Astrocyte (in vitro differentiated cells and primary cell): Measurements from ENCODE around the gene PDE3A. TPM values are rescaled to one million over a fixed set of nuclear protein-coding genes. Genes with fewer than 3 reads are reported as not detected.

Experiments
- DNase-seq: peaks from one replicate; pipeline ENCODE4 v3.0.0-alpha.2; 2010; ENCODE audit warnings: low read depth
- FAIRE-seq: peaks from 2 replicates; lab custom pipeline; 2011; peaks lifted over from hg19 to GRCh38; lab: Jason Lieb, UNC
- H2AFZ ChIP-seq: 2 replicates; pipeline ENCODE4 v1.6.0; 2012; ENCODE audit warnings: low read depth, low read length, inconsistent platforms
- H3K27ac ChIP-seq: 2 replicates; pipeline ENCODE4 v1.5.1; 2011; ENCODE audit warnings: low read depth, low read length, inconsistent platforms
- H3K27me3 ChIP-seq: 2 replicates; pipeline ENCODE4 v1.6.0; 2011; ENCODE audit warnings: low read length, inconsistent platforms; ENCODE audit not compliant: insufficient read depth
- H3K36me3 ChIP-seq: 2 replicates; pipeline ENCODE4 v1.5.1; 2011; ENCODE audit warnings: low read length, inconsistent platforms; ENCODE audit not compliant: insufficient read depth
- H3K4me1 ChIP-seq: 2 replicates; pipeline ENCODE4 v1.5.1; 2011; ENCODE audit warnings: low read length, inconsistent platforms; ENCODE audit not compliant: insufficient read depth
- H3K4me2 ChIP-seq: 2 replicates; pipeline ENCODE4 v1.6.0; 2012; ENCODE audit warnings: low read length, inconsistent platforms
- H3K4me3 ChIP-seq: 2 replicates; pipeline ENCODE4 v1.5.1; 2011; ENCODE audit warnings: low read depth, mild to moderate bottlenecking, low read length, inconsistent platforms; ENCODE audit not compliant: insufficient read depth
- H3K79me2 ChIP-seq: 2 replicates; pipeline ENCODE4 v1.6.0; 2012; ENCODE audit warnings: mild to moderate bottlenecking, low read length, inconsistent platforms; ENCODE audit not compliant: insufficient read depth
- H3K9ac ChIP-seq: 2 replicates; pipeline ENCODE4 v1.6.0; 2012; ENCODE audit warnings: mild to moderate bottlenecking, low read length, inconsistent platforms
- H3K9me3 ChIP-seq: 2 replicates; pipeline ENCODE4 v1.5.1; 2012; ENCODE audit warnings: low read depth, mild to moderate bottlenecking, low read length, inconsistent platforms; ENCODE audit not compliant: insufficient read depth
- H4K20me1 ChIP-seq: 2 replicates; pipeline ENCODE4 v1.6.0; 2012; ENCODE audit warnings: low read length, inconsistent platforms; ENCODE audit not compliant: insufficient read depth
- H3K27ac Mint-ChIP-seq: one replicate; pipeline ENCODE4 v1.8.0; 2021; ENCODE audit warnings: mild to moderate bottlenecking, mixed read lengths; ENCODE audit not compliant: unreplicated experiment
- H3K27me3 Mint-ChIP-seq: one replicate; pipeline ENCODE4 v1.8.0; 2021; ENCODE audit warnings: low read depth, mixed read lengths; ENCODE audit not compliant: unreplicated experiment
- H3K36me3 Mint-ChIP-seq: one replicate; pipeline ENCODE4 v1.8.0; 2021; ENCODE audit warnings: low read depth, mixed read lengths; ENCODE audit not compliant: unreplicated experiment
- H3K4me1 Mint-ChIP-seq: one replicate; pipeline ENCODE4 v1.8.0; 2021; ENCODE audit warnings: low read depth, mixed read lengths; ENCODE audit not compliant: unreplicated experiment
- H3K4me3 Mint-ChIP-seq: one replicate; pipeline ENCODE4 v1.8.0; 2021; ENCODE audit warnings: mild to moderate bottlenecking, moderate library complexity, mixed read lengths; ENCODE audit not compliant: unreplicated experiment
- H3K9me3 Mint-ChIP-seq: one replicate; pipeline ENCODE4 v1.8.0; 2021; ENCODE audit warnings: mild to moderate bottlenecking, mixed read lengths; ENCODE audit not compliant: unreplicated experiment
- EZH2 ChIP-seq: IDR thresholded peaks from 2 replicates; pipeline ENCODE4 v1.6.1; 2012; ENCODE audit warnings: mild to moderate bottlenecking, low read length, inconsistent platforms; ENCODE audit not compliant: insufficient read depth
- total RNA-seq: library from RNA; stranded (reverse); gene quantifications from 2 replicates; pipeline ENCODE4 v1.2.1, GENCODE V29; 2021
- TF ChIP-seq, protein P1 (sequence below): IDR thresholded peaks from 2 replicates; pipeline ENCODE4 v1.5.1; 2011; ENCODE audit warnings: low read depth, mild to moderate bottlenecking, inconsistent platforms, low read length, moderate library complexity; ENCODE audit not compliant: insufficient read depth

PDE3A gene
- total RNA-seq, 1 donor from 2014 or later = 1.7 TPM

- TF ChIP-seq, protein P1, sequence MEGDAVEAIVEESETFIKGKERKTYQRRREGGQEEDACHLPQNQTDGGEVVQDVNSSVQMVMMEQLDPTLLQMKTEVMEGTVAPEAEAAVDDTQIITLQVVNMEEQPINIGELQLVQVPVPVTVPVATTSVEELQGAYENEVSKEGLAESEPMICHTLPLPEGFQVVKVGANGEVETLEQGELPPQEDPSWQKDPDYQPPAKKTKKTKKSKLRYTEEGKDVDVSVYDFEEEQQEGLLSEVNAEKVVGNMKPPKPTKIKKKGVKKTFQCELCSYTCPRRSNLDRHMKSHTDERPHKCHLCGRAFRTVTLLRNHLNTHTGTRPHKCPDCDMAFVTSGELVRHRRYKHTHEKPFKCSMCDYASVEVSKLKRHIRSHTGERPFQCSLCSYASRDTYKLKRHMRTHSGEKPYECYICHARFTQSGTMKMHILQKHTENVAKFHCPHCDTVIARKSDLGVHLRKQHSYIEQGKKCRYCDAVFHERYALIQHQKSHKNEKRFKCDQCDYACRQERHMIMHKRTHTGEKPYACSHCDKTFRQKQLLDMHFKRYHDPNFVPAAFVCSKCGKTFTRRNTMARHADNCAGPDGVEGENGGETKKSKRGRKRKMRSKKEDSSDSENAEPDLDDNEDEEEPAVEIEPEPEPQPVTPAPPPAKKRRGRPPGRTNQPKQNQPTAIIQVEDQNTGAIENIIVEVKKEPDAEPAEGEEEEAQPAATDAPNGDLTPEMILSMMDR = no peak
- no peak for TF ChIP-seq EZH2
- H3K79me2 ChIP-seq = peaks cover 22% of the 10 kb centered on the region
- Mint-ChIP-seq H3K27me3 (peaks cover 12% of the 10 kb centered on the region), H3K4me1 (peaks cover 3% of the 10 kb centered on the region), H3K27ac (no peak overlapping the region), H3K9me3 (no peaks in the 10 kb centered on the region), H3K4me3 (no peak overlapping the region), H3K36me3 (no peaks in the 10 kb centered on the region)
- H4K20me1 ChIP-seq = no peaks in the 10 kb centered on the region
- H3K27me3 ChIP-seq = no peaks in the 10 kb centered on the region
- H3K9me3 ChIP-seq = no peaks in the 10 kb centered on the region
- no peak for FAIRE-seq
- no peaks in the 10 kb centered on the region for H3K4me1 ChIP-seq
- H3K4me3 ChIP-seq = peak overlapping the region; percentile 94
- H3K27ac ChIP-seq = no peak overlapping the region
- H3K36me3 ChIP-seq = no peaks in the 10 kb centered on the region
- H3K4me2 ChIP-seq = peak overlapping the region; percentile 99
- DNase-seq = no peak
- no peak overlapping the region for H2AFZ ChIP-seq
- H3K9ac ChIP-seq = peak overlapping the region; percentile 12
These were observed 2.7 kb downstream of the PDE3A start for GRCh38 chr12:20370866-20371519.

DNA sequence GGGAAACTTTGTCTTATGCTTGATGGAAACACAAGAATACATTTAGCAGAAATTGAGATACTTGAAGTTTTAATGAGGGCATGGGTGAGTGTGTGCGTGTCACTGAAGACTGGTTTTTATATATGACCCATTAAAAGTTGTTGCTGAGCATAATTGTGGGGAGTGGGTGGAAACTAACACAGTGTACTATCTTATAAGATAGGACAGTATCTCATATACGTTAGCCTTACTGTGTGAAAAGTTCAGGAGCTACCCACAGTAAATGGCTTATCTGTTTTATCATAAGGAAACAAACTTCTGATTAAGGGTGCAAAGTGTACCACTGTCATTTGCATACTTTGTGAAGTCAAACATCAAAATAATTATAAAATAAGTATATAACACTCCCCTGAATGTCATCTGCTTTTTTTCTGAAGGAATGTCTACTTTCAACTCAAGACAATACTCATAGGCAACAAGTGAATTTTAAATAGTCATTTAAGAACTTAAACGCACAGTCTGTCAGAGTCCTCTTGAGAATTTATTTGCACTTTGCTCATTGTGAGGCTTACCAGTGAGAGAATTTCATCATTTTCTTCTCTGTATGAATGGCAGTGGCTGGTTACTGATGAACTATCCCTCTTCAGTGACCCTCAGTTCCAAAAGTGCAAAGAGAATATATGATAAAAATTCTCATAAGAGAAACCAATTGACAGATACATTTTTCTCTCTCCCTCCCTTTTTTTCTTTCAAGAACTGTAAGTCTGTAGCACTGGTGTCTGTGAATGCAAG lies 4.2 kb downstream of the PDE3A start:
- Histone ChIP-seq H3K9ac (no peak overlapping the region), H2AFZ (no peak overlapping the region), H3K4me1 (no peaks in the 10 kb centered on the region), H3K9me3 (no peaks in the 10 kb centered on the region), H3K27ac (no peak overlapping the region), H3K36me3 (no peaks in the 10 kb centered on the region), H4K20me1 (no peaks in the 10 kb centered on the region), H3K79me2 (peaks cover 22% of the 10 kb centered on the region), H3K4me2 (peak overlapping the region; percentile 41), H3K4me3 (no peak overlapping the region), H3K27me3 (no peaks in the 10 kb centered on the region)
- no peak for TF ChIP-seq EZH2
- TF ChIP-seq, protein P1 = no peak
- Mint-ChIP-seq H3K27ac (no peak overlapping the region), H3K36me3 (no peaks in the 10 kb centered on the region), H3K27me3 (peaks cover 10% of the 10 kb centered on the region), H3K9me3 (no peaks in the 10 kb centered on the region), H3K4me1 (peaks cover 3% of the 10 kb centered on the region), H3K4me3 (no peak overlapping the region)
- FAIRE-seq (no peak), DNase-seq (no peak)
